HG03432 (cell line): ENCODE measurements around the gene ZMYND10.

Source experiments
- ATAC-seq: cut with Tn5 transposase; IDR thresholded peaks from one replicate; pipeline ENCODE4 v1.9.1; 2021; ENCODE audit warnings: mild to moderate bottlenecking, moderate library complexity; ENCODE audit not compliant: unreplicated experiment

The ZMYND10 gene

DNA sequence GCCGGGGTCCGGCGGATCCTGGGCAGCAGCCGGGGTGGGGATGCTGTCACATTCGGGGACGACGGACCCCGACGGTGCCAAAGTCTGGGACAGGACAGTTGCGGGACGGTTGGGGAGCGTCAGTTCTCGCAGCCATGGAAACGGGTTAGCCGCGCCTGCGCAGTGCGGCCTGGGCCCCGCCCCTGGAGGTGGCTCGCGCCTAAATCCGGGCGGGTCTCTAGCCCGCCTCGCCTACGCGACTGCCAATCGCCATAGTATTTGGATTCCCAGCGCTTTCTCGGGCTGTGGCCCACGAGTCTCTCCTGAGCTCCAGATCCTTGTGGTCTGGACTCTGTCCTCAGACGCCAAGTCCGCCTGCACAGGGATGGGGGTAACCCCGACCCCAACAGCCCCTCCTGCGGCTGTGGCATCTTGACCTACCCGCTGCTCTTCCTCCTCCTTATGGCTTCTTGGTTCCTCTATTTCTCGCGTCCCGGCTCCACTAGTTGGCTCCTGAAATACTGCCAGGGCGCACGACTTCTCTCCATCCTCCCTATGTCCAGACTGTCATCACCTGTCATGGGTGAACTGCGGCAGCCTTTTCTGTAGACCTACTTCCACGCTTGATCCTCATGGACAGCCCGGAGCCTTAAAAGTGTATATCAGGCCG lies at the start of gene ZMYND10:
ZMYND10 (minus strand) TSS at position 147 of the 649 bp plus-strand sequence. CDS start 153 bp downstream, outside the sequence.
- no peak for ATAC-seq

GRCh38 chr3:50393061-50393460 lies 47.5 kb upstream of the ZMYND10 start:
- ATAC-seq: no peak

GRCh38 chr3:50392101-50392715 lies 46.7 kb upstream of the ZMYND10 start:
- no peak for ATAC-seq

DNA sequence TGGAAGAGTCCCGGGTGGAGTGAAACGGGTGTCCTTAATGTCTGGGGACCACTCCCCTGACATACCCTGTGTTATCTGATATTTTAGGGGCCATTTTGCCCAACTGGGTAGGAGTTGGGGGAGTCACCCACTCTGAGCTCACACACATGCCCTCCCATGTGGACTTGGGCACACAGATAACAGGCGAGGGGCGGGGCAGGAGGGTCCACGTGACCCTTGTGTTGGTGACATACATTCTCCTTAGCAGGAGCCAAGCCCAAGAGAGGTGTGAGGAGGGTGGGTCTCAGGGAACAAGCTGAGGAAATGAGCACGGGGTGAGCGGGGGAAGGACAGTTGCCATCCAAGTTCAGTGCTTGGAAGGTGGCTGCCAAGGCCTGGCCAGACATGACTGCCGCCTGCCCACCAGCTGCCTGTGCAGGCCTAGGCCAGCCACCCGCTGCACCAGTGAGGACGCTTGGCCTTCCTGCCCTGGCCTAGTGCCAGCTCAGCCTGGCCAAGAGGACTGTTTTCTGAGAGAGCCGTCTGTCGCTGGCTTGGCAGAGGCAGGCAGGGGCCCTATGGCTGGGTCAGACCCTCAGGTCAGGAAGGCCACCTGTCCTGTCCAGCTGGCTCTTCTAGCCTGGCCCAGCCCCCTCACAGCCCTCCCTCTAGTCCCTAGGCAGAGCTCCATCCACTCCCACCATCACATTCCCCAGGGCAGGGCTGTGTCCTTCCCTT lies 45.1 kb upstream of the ZMYND10 start:
- no peak for ATAC-seq

- ATAC-seq: no peak
Measured at GRCh38 chr3:50389414-50389767, 43.9 kb upstream of the ZMYND10 start.

DNA sequence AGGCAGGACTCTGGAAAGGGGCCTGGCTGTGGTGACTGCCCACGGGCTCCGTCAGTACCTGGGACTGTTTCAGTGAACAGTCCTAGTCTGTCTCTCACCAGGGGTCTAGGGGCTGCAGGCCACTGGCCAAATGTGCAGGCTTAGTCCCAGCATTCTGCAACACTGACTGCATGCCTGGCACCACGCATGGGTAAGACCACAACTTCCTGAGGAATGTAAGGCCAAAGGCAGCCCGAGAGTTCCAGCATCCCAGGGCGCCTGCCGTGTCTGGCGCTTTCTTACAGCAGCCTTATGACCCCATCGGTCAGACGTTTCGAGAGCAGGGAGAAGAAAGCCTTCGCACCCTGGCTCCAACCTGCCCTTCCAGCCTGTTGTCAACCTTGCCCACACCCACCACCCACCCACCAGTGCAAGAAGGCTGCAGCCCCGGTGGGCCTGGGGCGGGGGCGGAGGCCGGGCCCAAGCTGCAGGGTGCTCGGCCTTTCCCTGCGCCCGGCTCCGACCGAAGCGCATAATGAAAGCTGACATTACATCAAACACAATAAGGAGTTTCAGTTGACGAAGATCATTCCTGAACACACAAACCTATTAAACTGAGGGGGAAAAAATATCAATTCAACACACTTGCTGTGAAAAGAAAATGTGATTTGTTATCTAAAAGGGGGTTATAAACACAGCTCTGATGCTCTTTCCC lies 43.3 kb upstream of the ZMYND10 start:
- no peak for ATAC-seq

DNA sequence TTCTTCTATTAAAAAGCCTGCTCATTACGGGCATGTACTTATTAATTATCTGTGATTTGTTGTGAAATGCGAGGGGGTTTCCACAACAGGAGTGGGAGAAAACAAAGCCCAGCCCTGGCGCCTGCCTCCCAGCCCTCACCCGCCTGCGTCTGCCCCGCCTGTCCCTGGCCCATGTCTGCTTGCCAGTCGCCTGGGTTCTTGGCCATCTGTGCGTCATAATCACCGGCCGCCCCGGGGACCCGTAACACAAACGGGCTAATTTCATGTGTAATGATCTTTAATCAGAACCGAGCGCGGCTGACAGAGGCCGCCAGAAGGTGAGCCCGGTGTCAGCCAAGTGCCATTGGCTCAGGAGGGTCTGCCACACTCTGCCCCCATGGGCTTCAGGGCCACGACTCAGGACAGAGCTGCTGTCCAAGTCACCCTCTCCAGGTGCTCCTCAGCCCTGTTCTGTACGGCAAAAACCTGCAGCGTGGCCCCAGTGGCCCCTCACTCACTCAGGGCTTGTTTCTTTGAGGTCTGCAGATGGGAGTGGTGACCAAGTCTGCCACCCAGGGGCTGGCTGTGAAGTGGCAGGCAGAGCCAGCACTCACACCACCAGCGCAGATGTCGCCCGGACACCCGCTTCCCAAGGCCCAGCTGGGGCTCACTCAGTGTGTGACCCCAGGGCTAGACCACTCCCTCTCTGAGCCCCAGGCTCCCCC lies 42.6 kb upstream of the ZMYND10 start:
- ATAC-seq: no peak

DNA sequence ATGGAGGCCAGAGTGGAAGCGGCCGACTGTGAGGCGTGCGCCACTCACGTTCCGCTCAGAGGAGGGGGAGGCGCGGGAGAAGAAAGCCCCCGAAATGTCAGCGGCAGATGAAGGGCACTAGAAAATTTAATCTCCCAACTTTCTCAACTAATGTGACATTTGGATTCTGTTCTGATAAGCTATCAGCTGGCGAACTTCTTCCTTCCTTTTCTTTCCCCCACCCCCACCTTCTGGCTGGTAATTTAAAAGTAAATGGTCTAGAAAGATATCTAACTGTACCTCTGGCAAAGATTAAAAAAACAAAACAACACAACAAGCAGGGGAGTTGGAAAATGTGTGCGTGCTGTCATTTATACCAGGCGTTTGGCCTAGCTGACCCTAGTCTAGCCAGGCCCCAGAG lies 40.2 kb upstream of the ZMYND10 start:
- no peak for ATAC-seq

DNA sequence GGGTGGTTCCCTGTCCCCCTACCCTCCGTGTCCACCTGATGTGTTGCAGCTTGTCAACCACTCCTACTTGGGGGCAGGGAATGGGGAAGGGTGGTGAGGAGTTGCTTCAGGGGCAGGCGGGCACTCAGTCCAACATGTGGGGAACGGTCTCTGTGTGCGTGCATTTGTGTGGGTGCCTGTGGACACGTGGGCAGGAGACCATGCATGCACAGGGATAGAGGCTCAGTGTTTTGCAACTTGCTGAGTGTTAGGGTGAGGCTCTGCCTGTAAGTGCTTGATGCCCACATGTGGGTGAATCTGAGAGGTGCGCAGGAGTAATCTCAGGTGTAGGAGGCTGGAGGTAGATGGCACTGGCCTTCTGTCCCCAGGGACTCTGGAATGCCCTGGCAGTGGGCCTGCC lies 38.2 kb upstream of the ZMYND10 start:
- ATAC-seq: no peak

GRCh38 chr3:50382722-50383121 lies 37.2 kb upstream of the ZMYND10 start:
- ATAC-seq: no peak

- ATAC-seq: no peak
Measured at GRCh38 chr3:50381383-50381782, 35.9 kb upstream of the ZMYND10 start.

- ATAC-seq: no peak
Measured at GRCh38 chr3:50380405-50381085, 35.0 kb upstream of the ZMYND10 start.

DNA sequence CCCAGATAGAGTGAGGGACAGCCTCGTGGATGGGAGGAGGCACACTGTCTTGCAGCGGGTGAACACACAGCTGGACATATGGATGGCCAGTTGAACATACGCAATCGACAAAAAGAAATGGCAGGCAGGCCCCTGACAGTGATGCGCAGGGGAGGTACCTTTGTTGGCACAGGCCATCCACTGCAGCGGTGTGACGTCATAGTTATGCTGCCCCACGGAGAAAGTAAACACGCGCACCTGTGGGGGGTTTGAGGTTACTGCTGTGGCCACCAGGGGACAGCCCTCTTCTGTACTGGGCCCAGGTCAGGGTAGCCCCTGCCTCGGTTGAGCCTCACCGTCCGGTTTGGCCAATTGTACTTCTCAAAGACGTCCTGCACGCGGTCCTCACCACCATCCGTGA lies 33.2 kb upstream of the ZMYND10 start:
- no peak for ATAC-seq

DNA sequence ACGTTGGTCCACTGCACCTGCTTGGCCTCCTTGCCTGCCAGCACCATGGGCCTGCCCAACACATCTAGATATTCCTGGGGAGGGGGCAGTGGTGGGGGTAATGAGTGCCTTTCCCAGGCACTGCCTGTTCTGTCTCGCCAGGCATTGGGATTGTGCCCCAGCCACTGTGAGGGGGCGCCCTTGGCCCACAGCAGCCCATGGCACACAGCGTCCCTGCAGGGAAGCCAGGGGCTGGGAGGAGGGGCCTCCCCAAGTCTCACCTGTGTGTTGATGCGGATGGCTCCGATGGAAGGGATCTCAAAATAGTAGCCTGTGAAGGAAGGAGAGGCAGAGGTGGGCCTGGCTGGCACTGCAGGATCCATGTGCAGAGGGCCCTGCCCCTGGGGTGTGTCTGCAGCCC lies 32.5 kb upstream of the ZMYND10 start:
- no peak for ATAC-seq

DNA sequence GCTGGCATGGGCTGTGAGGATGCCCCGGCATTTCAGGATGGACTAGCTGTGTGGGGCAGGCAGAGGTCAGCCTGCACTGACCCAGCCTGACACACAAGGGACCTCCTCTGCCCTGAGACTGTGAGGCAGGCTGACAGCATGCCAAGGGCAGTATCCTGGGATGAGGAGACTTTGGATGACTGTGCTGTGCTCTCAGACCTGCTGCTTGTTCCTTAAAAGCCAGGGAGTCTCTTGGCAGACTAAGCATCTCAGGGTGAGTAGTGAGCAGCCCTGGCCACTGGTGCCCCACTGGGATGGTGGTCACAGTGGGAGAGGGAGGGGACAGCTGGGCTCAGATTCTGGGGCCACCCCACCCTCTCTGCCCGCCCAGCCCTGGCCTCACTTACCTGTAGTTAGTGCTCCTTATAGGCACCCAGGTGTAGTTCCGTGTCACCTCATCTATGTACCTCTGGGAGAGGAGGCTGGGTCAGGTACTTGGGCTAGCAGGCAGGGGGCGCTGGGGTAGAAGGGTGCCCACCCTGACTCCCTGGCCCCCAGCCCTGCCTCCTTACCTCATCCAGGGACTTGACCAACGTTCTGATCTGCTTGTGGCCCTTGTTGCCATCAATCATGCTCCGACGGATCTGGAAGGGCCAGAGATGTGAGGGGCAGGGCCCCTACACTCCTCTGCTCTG lies 29.9 kb upstream of the ZMYND10 start:
- ATAC-seq: no peak

GRCh38 chr3:50374363-50375257 lies 29.1 kb upstream of the ZMYND10 start:
- ATAC-seq: no peak

DNA sequence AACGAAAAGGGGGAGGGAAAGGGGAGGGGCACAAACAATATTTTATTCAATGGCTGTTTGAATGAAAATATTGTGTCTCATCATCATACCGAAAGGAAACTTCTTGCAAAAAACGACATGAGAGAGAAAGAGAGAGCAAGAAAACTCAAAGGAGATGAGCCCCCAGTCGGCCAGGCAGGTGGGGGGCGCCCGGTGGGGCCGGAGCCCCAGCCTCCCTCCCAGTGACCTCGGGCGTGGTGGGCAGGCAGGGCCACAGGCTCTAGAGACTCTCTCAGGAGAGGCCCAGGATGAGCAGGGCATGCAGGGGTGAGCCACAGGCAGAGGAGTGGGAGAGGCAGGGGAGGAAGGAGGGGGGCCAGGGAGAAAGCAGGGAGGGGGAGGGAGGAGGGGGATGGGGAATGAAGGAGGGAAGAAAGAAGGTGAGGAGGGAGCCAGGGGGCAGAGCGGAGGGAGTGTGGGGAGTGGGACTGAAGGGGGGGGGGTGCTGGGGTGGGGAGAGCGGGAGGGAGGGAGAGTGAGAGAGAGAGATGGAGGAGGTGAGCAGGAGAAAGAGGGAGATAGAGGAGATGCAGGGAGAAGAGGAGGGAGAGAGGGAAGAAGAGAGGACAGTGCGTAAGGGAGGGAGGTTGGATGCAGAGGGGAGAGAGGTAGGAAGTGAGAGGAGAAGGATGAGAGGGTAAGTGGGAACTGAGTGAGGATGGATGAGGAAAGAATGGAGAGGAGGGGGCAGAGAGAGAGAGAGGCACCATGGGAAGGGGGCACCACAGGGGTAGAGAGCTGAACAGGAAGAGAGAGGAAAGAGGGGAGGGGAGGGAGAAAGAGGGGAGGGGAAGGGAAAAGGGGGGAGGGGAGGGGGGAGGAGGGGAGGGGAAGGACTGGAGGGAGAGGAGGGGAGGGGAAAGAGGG lies 27.9 kb upstream of the ZMYND10 start:
- ATAC-seq: no peak

DNA sequence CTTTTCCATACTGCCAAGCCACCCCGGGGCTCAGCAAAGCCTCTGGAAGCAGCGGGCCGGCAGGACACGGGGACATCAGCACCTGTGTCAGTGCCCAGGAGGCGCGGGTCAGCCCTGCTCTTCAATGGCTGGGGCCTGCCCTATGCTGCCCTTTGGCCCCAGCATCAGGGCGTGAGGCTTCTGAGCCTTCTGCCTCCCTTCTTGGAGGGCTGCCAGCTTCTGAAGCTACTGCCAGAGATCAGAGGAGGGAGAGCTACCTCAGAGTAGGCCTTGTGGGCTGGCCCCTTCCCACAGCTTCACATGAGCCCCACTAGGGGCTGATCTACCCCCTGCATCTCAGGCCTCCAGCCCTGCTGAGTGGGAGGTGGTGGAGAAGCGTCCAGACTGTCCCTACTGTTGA lies 26.8 kb upstream of the ZMYND10 start:
- no peak for ATAC-seq
